Keratinocyte (primary cell): ENCODE measurements around the gene PIP5K1A. TPM values are rescaled to one million over a fixed set of nuclear protein-coding genes. Genes with fewer than 3 reads are reported as not detected.

ENCODE experiments used
- DNase-seq: peaks from one replicate; pipeline ENCODE4 v3.0.0-alpha.2; 2011; ENCODE audit warnings: low read depth, missing footprints, low spot score
- FAIRE-seq: peaks from 2 replicates; lab custom pipeline; 2011; peaks lifted over from hg19 to GRCh38; lab: Jason Lieb, UNC
- H2AFZ ChIP-seq: 2 replicates; pipeline ENCODE4 v1.6.0; 2012; ENCODE audit warnings: low read length, control low read depth, inconsistent platforms; ENCODE audit not compliant: control insufficient read depth
- H3K27ac ChIP-seq: 2 replicates; pipeline ENCODE4 v1.5.1; 2011; ENCODE audit warnings: low read length; ENCODE audit not compliant: control insufficient read depth, insufficient read depth
- H3K27me3 ChIP-seq: 3 replicates; pipeline ENCODE4 v1.6.0; 2011; ENCODE audit warnings: low read length; ENCODE audit not compliant: control insufficient read depth, insufficient read depth; ENCODE audit errors: extremely low read depth
- H3K36me3 ChIP-seq, 2 experiments: 2 replicates in 1 of 2; 3 replicates in 1 of 2; pipeline ENCODE4 v1.5.1; 2011; ENCODE audit warnings: low read length in 2 of 2, mild to moderate bottlenecking in 1 of 2; ENCODE audit not compliant: control insufficient read depth in 2 of 2, insufficient read depth in 2 of 2; ENCODE audit errors: extremely low read depth in 1 of 2
- H3K4me1 ChIP-seq: 3 replicates; pipeline ENCODE4 v1.5.1; 2011; ENCODE audit warnings: low read length; ENCODE audit not compliant: control insufficient read depth, insufficient read depth; ENCODE audit errors: extremely low read depth
- H3K4me2 ChIP-seq: 3 replicates; pipeline ENCODE4 v1.6.0; 2011; ENCODE audit warnings: low read depth, low read length; ENCODE audit not compliant: control insufficient read depth, insufficient read depth; ENCODE audit errors: extremely low read depth
- H3K4me3 ChIP-seq, 3 experiments: fragments of 200-600 bp in 1 of 3; sonication (generic) in 1 of 3; 2 replicates in 2 of 3; 3 replicates in 1 of 3; pipeline ENCODE4 v1.5.1; 2011 to 2016; ENCODE audit warnings: low read length in 3 of 3, mild to moderate bottlenecking in 3 of 3, control low read depth in 2 of 3, inconsistent platforms in 1 of 3, low read depth in 1 of 3, mixed read lengths in 1 of 3, mixed run types in 1 of 3, moderate library complexity in 1 of 3; ENCODE audit not compliant: control insufficient read depth in 2 of 3, insufficient read depth in 2 of 3; ENCODE audit errors: extremely low read depth in 1 of 3
- H3K79me2 ChIP-seq: 2 replicates; pipeline ENCODE4 v1.6.0; 2012; ENCODE audit warnings: low read length; ENCODE audit not compliant: control insufficient read depth, insufficient read depth
- H3K9ac ChIP-seq: 3 replicates; pipeline ENCODE4 v1.6.0; 2011; ENCODE audit warnings: low read length; ENCODE audit not compliant: control insufficient read depth, insufficient read depth; ENCODE audit errors: extremely low read depth
- H3K9me1 ChIP-seq: 3 replicates; pipeline ENCODE4 v1.6.0; 2011; ENCODE audit warnings: low read length; ENCODE audit not compliant: control insufficient read depth, insufficient read depth; ENCODE audit errors: extremely low read depth
- H3K9me3 ChIP-seq: 2 replicates; pipeline ENCODE4 v1.5.1; 2012; ENCODE audit warnings: low read depth, low read length; ENCODE audit not compliant: control insufficient read depth
- H4K20me1 ChIP-seq: 3 replicates; pipeline ENCODE4 v1.6.0; 2011; ENCODE audit warnings: low read length; ENCODE audit not compliant: control insufficient read depth, insufficient read depth; ENCODE audit errors: extremely low read depth
- EZH2 ChIP-seq: IDR thresholded peaks from one replicate; pipeline ENCODE4 v1.6.1; 2012; ENCODE audit warnings: inconsistent platforms, mild to moderate bottlenecking, low read length, moderate library complexity
- dilution Hi-C: fragments of 300-500 bp; cut with MboI; formaldehyde crosslinking; loops from one replicate; pipeline ENCODE4 v1.7.0; 2020; ENCODE audit warnings: low sequenced_read_pairs; ENCODE audit not compliant: extremely low pct_ligation_motif_present
- polyA plus RNA-seq, 5 experiments: library from polyadenylated mRNA; depleted of rRNA in 3 of 5; stranded (reverse) in 3 of 5; stranded (forward) in 1 of 5; unstranded in 1 of 5; fragments of >200 nt; gene quantifications; 1 replicate in 1 of 5; 2 replicates in 3 of 5; 3 replicates in 1 of 5; pipeline versions ENCODE4 v1.2.1 to v1.2.3, GENCODE V29; 2011 to 2012; ENCODE audit warnings: missing spikeins in 2 of 5, low read depth in 1 of 5, low replicate concordance in 1 of 5
- TF ChIP-seq, protein P1 (sequence below), 3 experiments: IDR thresholded peaks in 1 of 3; conservative IDR thresholded peaks in 1 of 3; optimal IDR thresholded peaks in 1 of 3; 2 replicates in 2 of 3; 3 replicates in 1 of 3; pipeline versions ENCODE3 to v1.5.1; 2011; ENCODE audit warnings: low read length in 3 of 3, mild to moderate bottlenecking in 3 of 3, moderate library complexity in 2 of 3, control low read depth in 1 of 3, inconsistent platforms in 1 of 3; ENCODE audit not compliant: insufficient read depth in 2 of 3; ENCODE audit errors: extremely low read depth in 1 of 3

Gene PIP5K1A
- polyA plus RNA-seq, 1 donor (not counting 4 experiments of a cell fraction or from before 2014, with no cell fraction given), result 124 TPM

DNA sequence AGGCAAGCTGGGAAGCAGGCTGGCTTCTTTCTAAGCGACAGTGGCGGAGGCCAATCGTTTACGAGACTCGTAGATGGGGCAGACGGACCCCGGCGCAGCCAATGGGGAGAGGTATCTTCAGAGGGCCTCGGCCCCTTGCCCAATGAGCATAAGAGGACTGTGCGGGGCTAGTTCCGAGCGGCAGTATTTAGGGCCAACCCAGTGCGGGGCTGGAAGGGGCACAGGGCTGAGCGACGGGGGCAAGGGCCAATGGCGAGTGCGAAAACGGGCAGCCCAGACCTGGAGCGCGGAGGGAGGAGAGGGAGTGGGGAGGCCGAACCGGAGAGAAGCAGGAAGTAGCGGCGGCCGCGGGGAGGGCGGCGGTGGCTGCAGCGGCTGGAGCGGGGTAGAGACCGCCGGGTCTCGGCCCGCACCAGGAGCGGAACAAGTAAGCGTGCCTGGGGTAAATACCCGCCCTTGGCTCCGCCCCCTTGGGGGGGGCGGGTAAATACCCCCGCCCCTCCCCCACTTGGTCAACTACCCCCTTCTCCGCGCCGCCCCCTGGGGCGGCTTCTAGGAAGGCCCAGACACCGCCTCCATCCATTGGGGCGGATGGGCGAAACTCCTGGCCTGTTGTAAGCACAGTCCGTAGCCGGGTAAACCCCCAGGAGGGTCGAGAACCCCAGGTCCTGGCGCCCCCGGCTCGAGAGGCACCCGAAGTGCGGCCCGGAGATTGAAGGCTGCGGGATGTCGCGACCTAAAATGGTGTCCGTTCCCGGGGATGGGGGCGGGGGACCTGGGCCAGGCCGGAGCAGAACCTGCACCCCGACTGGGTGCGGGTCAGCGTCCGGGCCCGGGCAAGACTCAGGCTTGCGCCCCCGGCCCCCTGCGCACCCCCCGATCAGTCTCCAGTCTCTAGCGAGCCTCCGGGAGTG lies 83.9 kb downstream of the PIP5K1A start, which contains the start of gene ZNF687:
TSS of gene ZNF687 (plus strand) at position 331 of the 914 bp plus-strand sequence. CDS start 3,993 bp downstream, outside the sequence.
- DNase-seq (peak; percentile 98), FAIRE-seq (peak; percentile 90)
- Histone ChIP-seq H2AFZ (peak within 1 kb of the TSS; percentile 100), H3K9me3 (no peaks in the 10 kb centered on the region), H3K27me3 (no peaks in the 10 kb centered on the region), H3K4me1 (peaks cover 10% of the 10 kb centered on the region), H4K20me1 (no peaks in the 10 kb centered on the region), H3K79me2 (peaks cover 27% of the 10 kb centered on the region), H3K36me3 (peaks cover 4 to 12% of the 10 kb centered on the region in 2 experiments), H3K4me3 (peak within 1 kb of the TSS; percentile 63 to 100 (median 97)), H3K9me1 (no peaks in the 10 kb centered on the region), H3K27ac (peak within 1 kb of the TSS; percentile 100), H3K9ac (peak within 1 kb of the TSS; percentile 99), H3K4me2 (peak within 1 kb of the TSS; percentile 94)
- dilution Hi-C loops, result no loop called here
- no peak for TF ChIP-seq EZH2
- TF ChIP-seq, protein P1, sequence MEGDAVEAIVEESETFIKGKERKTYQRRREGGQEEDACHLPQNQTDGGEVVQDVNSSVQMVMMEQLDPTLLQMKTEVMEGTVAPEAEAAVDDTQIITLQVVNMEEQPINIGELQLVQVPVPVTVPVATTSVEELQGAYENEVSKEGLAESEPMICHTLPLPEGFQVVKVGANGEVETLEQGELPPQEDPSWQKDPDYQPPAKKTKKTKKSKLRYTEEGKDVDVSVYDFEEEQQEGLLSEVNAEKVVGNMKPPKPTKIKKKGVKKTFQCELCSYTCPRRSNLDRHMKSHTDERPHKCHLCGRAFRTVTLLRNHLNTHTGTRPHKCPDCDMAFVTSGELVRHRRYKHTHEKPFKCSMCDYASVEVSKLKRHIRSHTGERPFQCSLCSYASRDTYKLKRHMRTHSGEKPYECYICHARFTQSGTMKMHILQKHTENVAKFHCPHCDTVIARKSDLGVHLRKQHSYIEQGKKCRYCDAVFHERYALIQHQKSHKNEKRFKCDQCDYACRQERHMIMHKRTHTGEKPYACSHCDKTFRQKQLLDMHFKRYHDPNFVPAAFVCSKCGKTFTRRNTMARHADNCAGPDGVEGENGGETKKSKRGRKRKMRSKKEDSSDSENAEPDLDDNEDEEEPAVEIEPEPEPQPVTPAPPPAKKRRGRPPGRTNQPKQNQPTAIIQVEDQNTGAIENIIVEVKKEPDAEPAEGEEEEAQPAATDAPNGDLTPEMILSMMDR (optimal IDR thresholded peaks at IDR 0.05 in 1 of 3, IDR thresholded peaks at IDR 0.05 in 1 of 3, conservative IDR thresholded peaks at IDR 0.05 in 1 of 3; ENCODE audit: extremely low read depth in 1 of 3, insufficient read depth in 2 of 3, low read length in 3 of 3), result peak in 1 of 3 experiments; percentile 2

DNA sequence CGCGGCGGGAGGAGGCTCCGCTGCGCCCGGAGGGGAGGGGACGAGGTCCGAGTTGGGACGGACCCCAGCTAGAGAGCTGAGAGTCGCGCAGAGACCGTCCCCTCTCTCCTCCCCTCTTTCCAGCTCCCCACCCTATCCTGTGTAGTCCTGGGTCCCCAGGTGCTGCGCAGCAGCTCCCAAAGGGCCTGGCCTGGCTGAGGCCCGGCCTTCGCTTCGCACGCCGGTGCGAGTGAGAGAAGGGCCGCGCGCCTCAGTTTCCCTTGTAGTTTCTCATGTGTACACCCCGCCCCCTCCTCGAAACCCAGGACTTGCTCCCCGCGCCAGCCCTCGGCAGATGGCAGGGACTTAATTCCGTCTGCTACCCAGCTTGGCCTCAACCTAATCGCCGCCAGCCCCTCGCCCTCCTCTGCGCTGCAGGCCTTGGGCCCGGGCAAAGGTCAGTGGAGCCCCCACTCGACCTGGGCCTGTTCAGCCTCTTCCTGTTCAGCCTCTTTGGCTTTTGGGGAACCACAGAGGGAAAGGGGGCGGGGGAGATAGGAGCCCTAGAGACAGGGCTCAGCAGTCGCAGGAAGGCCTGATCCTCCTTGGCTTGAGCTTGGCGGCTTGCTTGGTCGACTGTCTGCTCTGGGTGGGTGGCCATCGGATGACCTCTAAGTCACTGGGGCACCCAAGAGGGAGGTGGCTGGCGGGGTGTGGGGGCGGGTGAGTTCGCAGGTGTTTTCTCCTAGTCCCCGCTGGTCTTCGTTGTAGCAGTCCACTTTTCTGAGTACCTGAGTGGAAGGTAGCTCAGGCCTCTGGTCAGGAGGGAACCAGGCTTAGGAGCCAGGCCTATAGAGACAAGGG lies 84.8 kb downstream of the PIP5K1A start:
- DNase-seq, result no peak
- peaks cover 10% of the 10 kb centered on the region for H3K4me1 ChIP-seq
- no peaks in the 10 kb centered on the region for H3K9me1 ChIP-seq
- H3K4me3 ChIP-seq, result peak overlapping the region; percentile 63 to 100 (median 97)
- TF ChIP-seq, protein P1 (optimal IDR thresholded peaks at IDR 0.05 in 1 of 3, IDR thresholded peaks at IDR 0.05 in 1 of 3, conservative IDR thresholded peaks at IDR 0.05 in 1 of 3; ENCODE audit: extremely low read depth in 1 of 3, insufficient read depth in 2 of 3, low read length in 3 of 3), result no peak
- no peak for TF ChIP-seq EZH2
- peak overlapping the region; percentile 100 for H3K27ac ChIP-seq
- dilution Hi-C loops, result no loop called here
- H3K9me3 ChIP-seq, result no peaks in the 10 kb centered on the region
- FAIRE-seq, result no peak
- peak overlapping the region; percentile 99 for H3K9ac ChIP-seq
- H3K4me2 ChIP-seq, result peak overlapping the region; percentile 87
- H2AFZ ChIP-seq, result peak overlapping the region; percentile 49
- no peaks in the 10 kb centered on the region for H3K27me3 ChIP-seq
- peaks cover 34% of the 10 kb centered on the region for H3K79me2 ChIP-seq
- H4K20me1 ChIP-seq, result no peaks in the 10 kb centered on the region
- H3K36me3 ChIP-seq, result peaks cover 4 to 19% of the 10 kb centered on the region in 2 experiments
